ENCODE measurements around the gene TSPAN2.
A peak's percentile ranks its signal among the peaks of the same experiment; 100 is the strongest.

The TSPAN2 gene

DNA sequence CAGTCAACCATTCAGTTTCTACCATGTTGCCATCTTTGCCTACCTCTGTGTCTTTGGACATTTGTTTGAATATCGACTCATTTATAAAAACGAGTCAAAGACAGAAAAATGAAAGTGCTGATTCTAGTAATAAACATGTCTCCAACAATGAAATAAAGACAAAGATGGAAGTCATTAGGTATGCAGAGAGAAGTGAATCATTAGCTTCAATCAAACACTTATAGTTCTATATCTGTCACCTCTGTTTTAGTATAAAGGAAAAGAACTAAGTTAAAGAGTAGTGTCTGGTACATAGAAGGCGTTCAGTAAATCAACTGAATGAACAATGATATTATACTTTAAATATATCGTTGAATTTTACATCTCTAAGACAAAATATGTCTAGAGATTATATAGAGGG lies 1.7 kb upstream of the TSPAN2 start:
- no peaks in the 10 kb centered on the region for H3K36me3 Mint-ChIP-seq
- no peak overlapping the region for H3K4me3 Mint-ChIP-seq
- H3K27me3 Mint-ChIP-seq = no peaks in the 10 kb centered on the region
- peaks cover 17% of the 10 kb centered on the region for H3K4me1 Mint-ChIP-seq
- no peak for ATAC-seq
- H3K9me3 Mint-ChIP-seq = no peaks in the 10 kb centered on the region
- no peak overlapping the region for H3K27ac Mint-ChIP-seq

DNA sequence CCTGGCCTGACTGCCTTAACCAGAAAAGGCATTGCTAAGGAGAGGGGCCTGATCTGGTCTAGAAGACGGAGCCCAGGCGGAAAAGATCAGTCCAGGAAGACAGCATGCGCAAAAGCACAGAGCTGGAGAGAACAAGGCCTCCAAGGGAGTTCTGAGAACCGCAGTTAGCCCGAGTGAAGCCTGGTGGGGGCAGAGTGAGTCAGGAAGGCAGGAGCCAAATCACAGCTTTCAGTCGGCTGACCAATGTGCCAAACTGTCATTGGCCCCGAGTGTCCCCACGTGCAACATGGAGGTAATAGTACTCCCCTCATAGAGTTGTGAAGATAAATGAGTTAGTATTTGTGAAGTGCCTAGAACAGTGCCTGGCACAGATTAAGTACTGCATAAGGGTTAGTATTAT lies 1.2 kb upstream of the TSPAN2 start:
- Mint-ChIP-seq H3K27ac (no peak overlapping the region), H3K27me3 (no peaks in the 10 kb centered on the region), H3K4me3 (no peak overlapping the region), H3K9me3 (no peaks in the 10 kb centered on the region), H3K4me1 (peaks cover 17% of the 10 kb centered on the region), H3K36me3 (no peaks in the 10 kb centered on the region)
- no peak for ATAC-seq

DNA sequence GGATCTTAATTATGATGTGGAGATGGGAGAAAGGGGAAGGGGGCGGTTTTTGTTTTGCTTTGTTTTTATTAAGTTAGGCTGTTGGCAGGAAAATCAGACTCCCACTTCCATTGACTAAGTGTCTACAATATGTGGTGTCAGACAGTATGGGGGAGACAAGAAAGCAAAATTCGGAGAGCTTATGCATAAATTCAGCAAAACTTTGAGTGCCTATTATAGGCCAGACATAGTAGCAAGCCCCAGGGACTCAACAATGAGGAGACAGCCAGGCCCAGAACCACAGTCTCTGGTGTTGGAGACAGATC lies 835 bp upstream of the TSPAN2 start:
- Mint-ChIP-seq H3K9me3 (no peaks in the 10 kb centered on the region), H3K4me3 (peak overlapping the region; percentile 89), H3K4me1 (peaks cover 17% of the 10 kb centered on the region), H3K27me3 (no peaks in the 10 kb centered on the region), H3K36me3 (no peaks in the 10 kb centered on the region), H3K27ac (peak overlapping the region; percentile 48)
- ATAC-seq = no peak

DNA sequence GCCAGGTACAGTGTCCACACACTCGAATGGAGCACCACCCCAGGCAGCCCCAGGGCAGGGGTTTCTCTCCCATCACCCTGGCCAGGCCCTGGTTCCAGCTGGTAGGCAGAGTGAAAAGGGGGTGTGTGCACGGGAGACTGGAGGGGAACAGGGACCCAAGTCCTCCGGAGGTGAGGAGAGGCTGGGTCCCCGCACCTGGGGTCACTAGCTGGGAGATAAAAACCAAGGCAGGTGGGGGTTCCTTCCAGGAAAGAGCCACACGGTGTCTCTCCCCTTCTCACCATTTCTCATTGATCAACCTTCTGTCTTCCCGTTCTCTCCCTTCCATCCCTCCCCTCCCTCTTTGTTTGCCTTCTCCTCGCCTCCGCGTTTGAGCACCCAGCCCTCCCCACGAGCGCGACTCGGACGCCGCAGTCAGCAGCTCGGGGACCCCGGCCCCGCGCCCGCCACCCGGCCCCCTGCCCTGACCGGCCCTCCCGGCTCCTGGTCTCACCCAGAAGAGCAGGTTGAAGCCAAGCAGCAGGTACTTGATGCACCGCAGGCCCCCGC lies 358 bp downstream of the TSPAN2 start:
- Mint-ChIP-seq H3K27ac (peak overlapping the region; percentile 48), H3K9me3 (no peaks in the 10 kb centered on the region), H3K4me3 (peak overlapping the region; percentile 89), H3K27me3 (no peaks in the 10 kb centered on the region), H3K36me3 (no peaks in the 10 kb centered on the region), H3K4me1 (peaks cover 17% of the 10 kb centered on the region)
- peak; percentile 6 for ATAC-seq

DNA sequence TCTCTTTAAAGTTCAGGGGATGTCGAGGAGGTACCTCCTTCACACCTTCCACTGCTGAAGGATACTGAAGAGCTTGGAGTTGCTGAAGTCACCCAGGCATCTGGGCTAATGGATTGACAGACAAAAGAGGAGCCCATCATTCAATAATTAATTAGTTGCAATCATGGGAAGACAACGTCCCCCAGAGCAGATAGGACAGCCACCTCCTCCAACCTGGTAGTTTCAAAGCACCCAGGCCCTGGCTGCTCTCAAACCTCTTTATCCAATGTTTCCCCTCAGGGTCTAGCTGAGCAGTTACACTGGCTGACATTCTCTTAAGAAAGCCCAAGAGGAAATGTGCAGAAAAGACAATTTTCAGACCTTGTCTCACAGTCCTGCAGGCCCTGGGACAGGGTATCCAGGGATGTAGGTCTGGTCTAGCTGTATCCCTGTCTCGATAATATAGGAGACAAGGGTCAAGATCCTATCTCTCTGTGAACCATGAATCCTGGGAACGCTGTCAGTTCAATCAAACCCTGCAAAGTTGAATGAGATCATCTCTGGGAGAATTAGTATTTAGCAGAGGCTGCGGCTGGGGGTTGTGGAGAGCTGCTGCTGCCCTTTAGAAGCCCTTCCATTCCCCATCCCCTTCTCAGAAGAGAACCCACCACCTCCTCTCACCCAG lies 1.1 kb downstream of the TSPAN2 start:
- no peaks in the 10 kb centered on the region for H3K36me3 Mint-ChIP-seq
- peak overlapping the region; percentile 89 for H3K4me3 Mint-ChIP-seq
- H3K27ac Mint-ChIP-seq = no peak overlapping the region
- H3K9me3 Mint-ChIP-seq = no peaks in the 10 kb centered on the region
- H3K4me1 Mint-ChIP-seq = peaks cover 17% of the 10 kb centered on the region
- H3K27me3 Mint-ChIP-seq = no peaks in the 10 kb centered on the region
- ATAC-seq = no peak

DNA sequence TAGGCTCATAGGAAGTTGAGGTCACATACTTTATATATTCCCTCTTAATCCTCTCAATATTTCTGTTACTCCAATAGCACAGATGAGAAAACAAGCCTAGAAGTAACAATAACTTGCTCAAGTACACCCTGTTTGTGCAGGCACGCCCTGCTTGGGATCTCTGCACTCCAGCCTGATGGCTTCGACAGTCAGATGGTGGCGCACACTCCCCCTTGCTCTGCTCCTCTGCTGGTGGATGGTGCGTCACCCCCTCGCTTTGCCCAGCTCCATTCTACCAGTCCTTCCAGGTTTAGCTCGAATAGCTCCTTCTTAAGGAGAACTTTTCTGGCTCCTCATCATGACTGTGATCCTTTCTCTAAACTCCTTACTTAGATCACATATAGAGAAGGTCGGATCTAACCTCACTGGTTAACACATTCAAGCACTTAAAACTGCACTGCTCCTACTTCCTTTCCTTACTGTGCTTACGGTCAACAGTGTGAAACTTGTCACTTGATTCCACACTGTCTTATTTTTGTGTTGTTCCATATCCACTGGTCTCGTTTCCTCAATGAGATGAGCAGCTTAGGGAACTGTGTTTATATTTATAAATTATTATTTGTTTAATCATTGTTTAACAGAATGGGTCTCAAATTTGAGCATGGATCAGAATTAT lies 3.0 kb downstream of the TSPAN2 start:
- Mint-ChIP-seq H3K27me3 (no peaks in the 10 kb centered on the region), H3K36me3 (no peaks in the 10 kb centered on the region), H3K4me1 (peaks cover 17% of the 10 kb centered on the region), H3K27ac (no peak overlapping the region), H3K9me3 (no peaks in the 10 kb centered on the region), H3K4me3 (no peak overlapping the region)
- ATAC-seq = no peak

DNA sequence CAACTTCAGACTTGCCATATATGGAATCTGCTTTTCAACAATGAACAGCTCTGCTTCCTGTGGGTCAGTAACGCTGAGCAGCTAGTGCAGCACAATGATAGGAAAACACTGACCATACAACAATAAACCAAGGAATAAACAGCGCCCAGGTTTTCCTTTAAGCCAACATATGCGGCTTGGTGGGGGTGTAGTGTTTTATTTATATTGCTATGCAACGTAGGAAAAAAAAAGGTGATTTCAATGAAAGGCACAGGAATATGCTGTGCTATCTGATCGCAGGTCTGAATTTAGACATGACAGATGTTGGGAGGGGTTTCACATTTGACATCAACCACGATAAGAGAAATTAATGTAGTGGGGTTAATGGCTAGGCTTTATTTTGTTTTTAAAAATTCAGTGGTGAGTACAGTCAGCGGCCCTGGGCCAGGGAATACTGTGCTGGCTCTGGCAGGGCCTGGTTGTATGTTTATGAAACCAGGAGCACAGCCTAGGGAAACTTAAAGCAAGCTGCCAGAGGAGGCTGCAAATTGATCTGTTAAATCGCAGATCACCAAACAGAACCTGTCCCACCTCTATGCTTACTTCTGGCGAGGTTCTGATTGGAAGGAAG lies 4.3 kb downstream of the TSPAN2 start:
- Mint-ChIP-seq H3K9me3 (no peaks in the 10 kb centered on the region), H3K36me3 (no peaks in the 10 kb centered on the region), H3K27me3 (no peaks in the 10 kb centered on the region), H3K27ac (no peak overlapping the region), H3K4me3 (no peak overlapping the region), H3K4me1 (peaks cover 12% of the 10 kb centered on the region)
- no peak for ATAC-seq

DNA sequence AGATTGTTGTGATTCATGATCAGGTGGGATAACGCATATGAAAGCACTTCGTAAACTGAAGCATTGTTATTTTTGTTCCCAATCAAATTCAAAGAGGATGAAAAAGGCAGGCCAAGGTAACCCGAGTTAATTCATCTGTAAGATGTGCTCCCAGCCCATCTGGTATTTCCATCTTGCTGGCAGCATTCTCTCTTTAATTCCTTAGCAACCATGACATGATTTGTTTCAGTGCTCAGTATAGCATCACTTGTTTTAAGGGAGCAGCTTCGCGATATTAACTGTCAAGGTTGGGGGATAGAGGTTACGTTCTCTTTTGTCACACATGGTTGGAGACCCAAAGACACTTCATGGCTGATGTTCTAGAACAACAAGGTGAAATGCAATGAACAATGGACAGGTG lies 6.4 kb downstream of the TSPAN2 start:
- no peaks in the 10 kb centered on the region for H3K9me3 Mint-ChIP-seq

DNA sequence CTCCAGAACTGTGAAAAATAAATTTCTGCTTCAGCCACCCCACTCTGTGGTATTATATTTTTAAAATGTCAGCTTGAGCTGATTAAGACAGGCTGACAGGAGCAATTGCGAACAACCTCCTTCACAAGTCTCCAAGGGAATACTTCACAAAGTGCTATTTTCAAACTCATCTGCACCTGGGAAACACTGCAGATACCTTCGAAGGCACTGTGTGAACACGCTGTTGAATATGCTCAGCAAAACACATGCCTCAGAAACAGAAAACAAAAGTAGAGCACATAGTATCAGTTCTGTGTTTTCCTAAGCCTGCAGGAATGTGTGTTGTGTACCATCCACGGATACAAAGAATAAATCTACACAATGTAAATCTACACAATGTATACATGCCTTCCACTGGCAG lies 10.6 kb downstream of the TSPAN2 start:
- no peak for ATAC-seq
- Mint-ChIP-seq H3K27me3 (peaks cover 22% of the 10 kb centered on the region), H3K4me3 (no peak overlapping the region), H3K27ac (no peak overlapping the region), H3K4me1 (no peaks in the 10 kb centered on the region), H3K36me3 (no peaks in the 10 kb centered on the region), H3K9me3 (no peaks in the 10 kb centered on the region)

More for the DNA sequence above, 6.4 kb downstream of the TSPAN2 start:
- Mint-ChIP-seq H3K27ac (no peak overlapping the region), H3K4me3 (no peak overlapping the region), H3K4me1 (no peaks in the 10 kb centered on the region), H3K36me3 (no peaks in the 10 kb centered on the region), H3K27me3 (no peaks in the 10 kb centered on the region)
- ATAC-seq = no peak

DNA sequence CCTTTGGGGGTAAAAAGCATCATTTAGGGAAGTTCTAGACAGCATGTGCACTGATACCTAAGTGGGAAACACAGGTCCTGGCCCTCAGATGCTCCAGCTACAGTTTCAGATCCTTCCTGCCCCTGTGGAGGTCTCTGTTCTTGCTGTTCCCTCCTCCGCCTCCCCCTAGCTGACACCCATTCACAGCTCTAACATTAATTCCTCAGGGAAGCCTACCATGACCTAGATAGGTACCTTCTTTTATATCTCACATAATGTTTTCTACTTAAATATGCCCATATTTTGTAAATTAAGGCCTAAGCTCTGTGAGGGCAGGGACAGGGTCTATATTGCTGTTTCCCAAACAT lies 11.3 kb downstream of the TSPAN2 start:
- peaks cover 22% of the 10 kb centered on the region for H3K27me3 Mint-ChIP-seq

DNA sequence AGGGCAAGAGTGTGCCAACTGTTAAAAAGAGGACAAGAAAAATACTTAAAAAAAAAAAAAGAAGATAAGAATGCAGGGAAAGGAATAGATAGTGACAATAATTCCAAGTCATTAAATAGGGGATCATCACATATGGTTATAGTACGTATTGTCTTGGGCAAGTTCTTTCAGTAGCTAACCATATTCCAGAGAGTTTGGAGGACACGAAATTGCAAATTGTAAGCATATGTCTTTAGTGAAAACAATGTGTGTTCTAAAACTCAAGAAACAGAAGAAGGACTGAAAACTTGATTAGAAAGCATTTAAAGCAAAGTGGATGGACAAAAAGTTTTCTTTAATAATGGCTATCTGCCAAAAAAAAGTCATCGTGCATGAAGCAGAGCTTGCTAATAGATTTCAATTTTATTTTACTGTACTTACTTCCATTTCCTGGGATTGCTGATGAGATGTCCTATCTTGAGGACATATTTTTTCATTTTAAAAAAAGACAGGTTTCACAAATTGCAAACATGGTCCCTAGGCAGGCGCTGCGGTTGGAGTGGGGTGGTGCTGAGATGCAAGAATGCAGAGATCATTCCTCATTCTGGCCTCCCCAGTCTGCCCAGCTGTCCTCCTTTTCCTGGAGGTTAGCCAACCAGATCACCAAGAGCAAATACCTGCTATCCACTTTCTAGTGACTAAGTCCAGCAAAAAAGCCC lies 11.9 kb downstream of the TSPAN2 start:
- Mint-ChIP-seq H3K36me3 (no peaks in the 10 kb centered on the region), H3K4me3 (no peak overlapping the region), H3K27me3 (peaks cover 22% of the 10 kb centered on the region), H3K27ac (no peak overlapping the region), H3K9me3 (no peaks in the 10 kb centered on the region), H3K4me1 (no peaks in the 10 kb centered on the region)
- ATAC-seq = no peak

More for the DNA sequence above, 11.3 kb downstream of the TSPAN2 start:
- no peaks in the 10 kb centered on the region for H3K4me1 Mint-ChIP-seq
- H3K36me3 Mint-ChIP-seq = no peaks in the 10 kb centered on the region
- no peak for ATAC-seq
- H3K27ac Mint-ChIP-seq = no peak overlapping the region
- H3K9me3 Mint-ChIP-seq = no peaks in the 10 kb centered on the region
- no peak overlapping the region for H3K4me3 Mint-ChIP-seq

DNA sequence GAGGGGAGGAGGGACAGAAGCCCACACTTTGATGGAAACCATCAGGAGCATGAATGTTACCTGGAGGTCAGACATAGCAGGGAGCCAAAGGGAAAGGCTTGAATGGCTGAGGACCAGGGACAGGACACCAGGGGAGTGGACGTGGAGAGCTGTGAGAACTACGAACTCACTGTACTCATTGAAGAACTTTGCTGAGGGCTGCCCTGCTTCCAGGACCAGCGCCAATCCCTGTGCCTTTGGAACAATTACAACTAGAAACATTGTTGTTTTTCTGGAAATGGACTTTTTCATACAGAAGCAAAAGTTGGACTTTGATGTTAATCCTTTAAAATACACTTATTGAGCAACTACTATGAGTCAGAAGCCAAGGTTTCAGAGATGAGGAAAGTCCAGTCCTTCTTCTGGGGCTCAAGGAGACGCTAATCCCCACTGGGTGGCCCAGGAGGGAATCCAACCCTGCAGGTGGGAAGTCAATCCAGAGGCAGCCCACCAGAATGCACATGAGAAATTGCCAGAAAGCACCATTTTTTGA lies 12.9 kb downstream of the TSPAN2 start:
- peaks cover 22% of the 10 kb centered on the region for H3K27me3 Mint-ChIP-seq
- H3K27ac Mint-ChIP-seq = no peak overlapping the region
- H3K9me3 Mint-ChIP-seq = no peaks in the 10 kb centered on the region
- H3K36me3 Mint-ChIP-seq = no peaks in the 10 kb centered on the region
- no peak for ATAC-seq
- no peaks in the 10 kb centered on the region for H3K4me1 Mint-ChIP-seq
- H3K4me3 Mint-ChIP-seq = no peak overlapping the region

DNA sequence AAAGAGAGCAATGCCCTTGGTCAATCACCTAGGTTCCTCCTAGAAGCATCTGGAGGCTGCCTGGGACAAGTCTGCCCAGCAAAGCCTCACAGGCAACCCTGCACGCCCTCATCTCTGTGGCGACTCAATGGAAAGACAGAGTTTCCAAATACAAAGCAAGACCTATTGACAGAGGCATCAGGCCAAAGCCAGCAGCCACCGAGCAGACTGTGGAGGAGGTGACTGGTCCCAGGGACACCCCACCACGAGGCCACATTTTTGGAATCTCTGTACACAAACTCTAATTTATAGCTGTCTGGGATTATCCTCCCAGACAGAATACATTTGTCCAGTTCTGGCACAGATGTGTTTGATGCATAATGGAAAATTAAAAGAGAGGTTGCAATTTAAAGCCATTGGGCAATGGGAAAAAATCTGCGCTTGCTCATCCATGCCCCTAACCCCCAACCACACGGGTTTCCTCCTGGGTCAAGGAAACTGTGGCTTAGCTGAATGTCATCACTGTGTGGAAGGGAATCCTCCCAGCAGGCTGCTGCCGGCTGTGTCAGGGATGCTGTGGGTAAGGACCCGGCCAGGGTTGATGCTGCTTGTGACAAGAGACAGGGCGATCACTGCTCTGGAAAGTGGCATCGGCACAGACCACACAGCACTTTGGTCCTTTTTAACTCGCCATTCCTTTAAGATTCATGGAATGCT lies 14.3 kb downstream of the TSPAN2 start:
- no peaks in the 10 kb centered on the region for H3K9me3 Mint-ChIP-seq
- ATAC-seq = no peak
- peaks cover 12% of the 10 kb centered on the region for H3K4me1 Mint-ChIP-seq
- no peaks in the 10 kb centered on the region for H3K36me3 Mint-ChIP-seq
- H3K27ac Mint-ChIP-seq = no peak overlapping the region
- H3K4me3 Mint-ChIP-seq = no peak overlapping the region
- peaks cover 22% of the 10 kb centered on the region for H3K27me3 Mint-ChIP-seq

DNA sequence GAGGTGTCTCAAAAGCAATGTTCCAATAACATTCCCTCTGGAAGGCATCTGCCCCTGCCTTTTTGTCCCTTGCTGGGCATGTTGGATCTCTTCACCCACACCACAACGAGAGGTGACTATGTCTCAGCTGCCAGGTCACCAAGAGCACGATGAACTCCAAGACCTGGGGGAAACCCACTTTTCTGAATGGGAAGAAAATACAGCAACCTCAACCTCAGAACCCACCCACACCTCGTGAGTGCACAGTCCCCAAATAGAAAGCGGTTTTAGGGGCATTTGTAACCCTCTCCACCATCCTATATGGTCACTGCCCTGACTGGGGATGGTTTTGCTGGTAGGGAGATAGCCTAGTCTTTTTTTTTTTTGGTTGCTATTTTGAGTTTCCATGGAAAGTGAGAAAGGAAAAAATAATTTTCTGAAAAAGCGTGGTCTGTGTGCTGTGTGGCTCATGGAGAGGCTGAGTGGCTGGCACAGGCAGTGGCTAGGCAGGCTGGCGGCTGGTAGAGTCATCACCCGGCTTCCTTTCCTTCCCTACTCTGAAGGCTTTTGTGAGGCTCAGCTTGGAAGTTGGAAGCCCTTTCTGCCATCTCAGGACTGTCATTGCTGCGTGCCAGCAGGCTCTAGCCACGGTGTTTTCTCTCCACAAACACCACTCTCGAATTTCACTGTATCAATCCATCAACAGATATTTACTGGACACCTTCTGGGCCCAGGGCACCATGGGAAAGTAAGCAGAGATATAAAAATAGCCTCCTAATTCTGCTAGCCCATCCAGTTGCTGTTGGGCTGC lies 15.8 kb downstream of the TSPAN2 start:
- Mint-ChIP-seq H3K36me3 (no peaks in the 10 kb centered on the region), H3K4me1 (peaks cover 13% of the 10 kb centered on the region), H3K27ac (no peak overlapping the region), H3K27me3 (peaks cover 22% of the 10 kb centered on the region), H3K4me3 (no peak overlapping the region), H3K9me3 (no peaks in the 10 kb centered on the region)
- ATAC-seq = peak; percentile 66
